RKO (cell line): ENCODE measurements around the gene SOHLH2.

Experiments
- DNase-seq: peaks from one replicate; pipeline ENCODE4 v3.0.0-alpha.2; 2016; ENCODE audit warnings: low spot score

The SOHLH2 gene

GRCh38 chr13:36188441-36188840 lies 25.9 kb downstream of the SOHLH2 start:
- no peak for DNase-seq

GRCh38 chr13:36183901-36184300 lies 30.5 kb downstream of the SOHLH2 start:
- no peak for DNase-seq

- DNase-seq = no peak
Observed at GRCh38 chr13:36175621-36176020, 38.7 kb downstream of the SOHLH2 start.

- no peak for DNase-seq
Observed at GRCh38 chr13:36174923-36175322, 39.4 kb downstream of the SOHLH2 start.

GRCh38 chr13:36173571-36174322 lies 40.6 kb downstream of the SOHLH2 start:
- no peak for DNase-seq

- DNase-seq = no peak
Observed at GRCh38 chr13:36166046-36166445, 48.3 kb downstream of the SOHLH2 start.

GRCh38 chr13:36163809-36164308 lies 50.5 kb downstream of the SOHLH2 start:
- no peak for DNase-seq

GRCh38 chr13:36163286-36163685 lies 51.1 kb downstream of the SOHLH2 start:
- no peak for DNase-seq

- DNase-seq = no peak
Observed at GRCh38 chr13:36160297-36160696, 54.1 kb downstream of the SOHLH2 start.

- no peak for DNase-seq
Observed at GRCh38 chr13:36158611-36159010, 55.7 kb downstream of the SOHLH2 start.

GRCh38 chr13:36157480-36157879 lies 56.9 kb downstream of the SOHLH2 start:
- DNase-seq = no peak

GRCh38 chr13:36154567-36155291 lies 59.6 kb downstream of the SOHLH2 start:
- DNase-seq = no peak

- no peak for DNase-seq
Observed at GRCh38 chr13:36151591-36151990, 62.8 kb downstream of the SOHLH2 start.

GRCh38 chr13:36148446-36148845 lies 65.9 kb downstream of the SOHLH2 start:
- no peak for DNase-seq

- no peak for DNase-seq
Observed at GRCh38 chr13:36147330-36147729, 67.0 kb downstream of the SOHLH2 start.

GRCh38 chr13:36146511-36147269 lies 67.7 kb downstream of the SOHLH2 start:
- DNase-seq = no peak

- no peak for DNase-seq
Observed at GRCh38 chr13:36143738-36144137, 70.6 kb downstream of the SOHLH2 start.

- no peak for DNase-seq
Observed at GRCh38 chr13:36142735-36143134, 71.6 kb downstream of the SOHLH2 start.

- DNase-seq = no peak
Observed at GRCh38 chr13:36135876-36136275, 78.5 kb downstream of the SOHLH2 start.

GRCh38 chr13:36134632-36135031 lies 79.7 kb downstream of the SOHLH2 start:
- no peak for DNase-seq

GRCh38 chr13:36133950-36134626 lies 80.3 kb downstream of the SOHLH2 start:
- no peak for DNase-seq

- DNase-seq = no peak
Observed at GRCh38 chr13:36132376-36132775, 82.0 kb downstream of the SOHLH2 start.
